ENCODE results near the gene VEZF1.

VEZF1 gene

GRCh38 chr17:57953705-57954396 is 34.2 kb downstream of the VEZF1 start:
- DNase-seq (ENCODE audit: extremely low read depth in 1 of 2, low read depth in 1 of 2) = no peak

GRCh38 chr17:57953219-57953618 is 34.8 kb downstream of the VEZF1 start:
- DNase-seq (ENCODE audit: extremely low read depth in 1 of 2, low read depth in 1 of 2) = no peak

GRCh38 chr17:57949649-57950048 is 38.4 kb downstream of the VEZF1 start:
- no peak for DNase-seq (ENCODE audit: extremely low read depth in 1 of 2, low read depth in 1 of 2)

GRCh38 chr17:57948555-57949420 is 39.3 kb downstream of the VEZF1 start:
- DNase-seq (ENCODE audit: extremely low read depth in 1 of 2, low read depth in 1 of 2) = no peak

- DNase-seq (ENCODE audit: extremely low read depth in 1 of 2, low read depth in 1 of 2) = no peak
These were observed 39.9 kb downstream of the VEZF1 start for GRCh38 chr17:57948169-57948554.

GRCh38 chr17:57947369-57947768 is 40.7 kb downstream of the VEZF1 start:
- DNase-seq (ENCODE audit: extremely low read depth in 1 of 2, low read depth in 1 of 2) = no peak

GRCh38 chr17:57946798-57947358 is 41.2 kb downstream of the VEZF1 start:
- DNase-seq (ENCODE audit: extremely low read depth in 1 of 2, low read depth in 1 of 2) = peak in 1 of 2 donors; percentile 3

- no peak for DNase-seq (ENCODE audit: extremely low read depth in 1 of 2, low read depth in 1 of 2)
These were observed 41.9 kb downstream of the VEZF1 start for GRCh38 chr17:57945996-57946797.

GRCh38 chr17:57944908-57945307 is 43.1 kb downstream of the VEZF1 start:
- no peak for DNase-seq (ENCODE audit: extremely low read depth in 1 of 2, low read depth in 1 of 2)

GRCh38 chr17:57943645-57944044 is 44.4 kb downstream of the VEZF1 start:
- DNase-seq (ENCODE audit: extremely low read depth in 1 of 2, low read depth in 1 of 2) = no peak

GRCh38 chr17:57943140-57943539 is 44.9 kb downstream of the VEZF1 start:
- no peak for DNase-seq (ENCODE audit: extremely low read depth in 1 of 2, low read depth in 1 of 2)

- no peak for DNase-seq (ENCODE audit: extremely low read depth in 1 of 2, low read depth in 1 of 2)
These were observed 46.4 kb downstream of the VEZF1 start for GRCh38 chr17:57941384-57942370.

- DNase-seq (ENCODE audit: extremely low read depth in 1 of 2, low read depth in 1 of 2) = no peak
These were observed 47.3 kb downstream of the VEZF1 start for GRCh38 chr17:57940653-57941329.

- no peak for DNase-seq (ENCODE audit: extremely low read depth in 1 of 2, low read depth in 1 of 2)
These were observed 47.8 kb downstream of the VEZF1 start for GRCh38 chr17:57940231-57940630.

- no peak for DNase-seq (ENCODE audit: extremely low read depth in 1 of 2, low read depth in 1 of 2)
These were observed 48.3 kb downstream of the VEZF1 start for GRCh38 chr17:57939797-57940196.

GRCh38 chr17:57938061-57938502 is 50.0 kb downstream of the VEZF1 start:
- no peak for DNase-seq (ENCODE audit: extremely low read depth in 1 of 2, low read depth in 1 of 2)

- DNase-seq (ENCODE audit: extremely low read depth in 1 of 2, low read depth in 1 of 2) = no peak
These were observed 50.6 kb downstream of the VEZF1 start for GRCh38 chr17:57937492-57937891.

- no peak for DNase-seq (ENCODE audit: extremely low read depth in 1 of 2, low read depth in 1 of 2)
These were observed 51.9 kb downstream of the VEZF1 start for GRCh38 chr17:57935833-57936807.
